NCI-H1092 treated with DMSO at 0.1 percent for 48 hours (cell line): ENCODE results near the gene PPFIA1.
"Not testable (repeated sequence)": the region's sequence is repeated elsewhere in the genome, so short reads cannot be mapped to it uniquely, and the experiment has no call there.

ENCODE experiments used
- DNase-seq: peaks from one replicate; lab custom pipeline; 2025; lab: John Stamatoyannopoulos, UW

The PPFIA1 gene

DNA sequence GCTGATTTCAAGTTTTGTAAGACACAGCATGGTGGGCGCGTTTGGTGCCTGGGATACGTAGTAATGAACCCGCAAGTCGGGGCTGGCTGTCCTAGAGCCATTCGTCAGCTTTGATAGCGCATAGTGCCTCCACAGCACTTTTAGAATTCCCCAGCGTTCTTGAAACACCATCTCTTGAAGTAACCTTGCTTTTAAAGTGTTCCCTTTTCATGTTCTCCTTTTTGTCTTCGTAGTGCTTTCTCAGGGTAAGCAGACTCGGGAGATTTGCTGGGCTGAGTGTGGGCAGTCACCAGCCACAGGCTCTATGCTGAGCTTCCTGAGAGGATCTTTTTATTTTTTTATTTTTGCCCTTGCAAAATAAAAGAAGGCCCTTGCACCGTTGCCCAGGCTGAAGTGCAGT is 88.3 kb downstream of the PPFIA1 start:
- no peak for DNase-seq

DNA sequence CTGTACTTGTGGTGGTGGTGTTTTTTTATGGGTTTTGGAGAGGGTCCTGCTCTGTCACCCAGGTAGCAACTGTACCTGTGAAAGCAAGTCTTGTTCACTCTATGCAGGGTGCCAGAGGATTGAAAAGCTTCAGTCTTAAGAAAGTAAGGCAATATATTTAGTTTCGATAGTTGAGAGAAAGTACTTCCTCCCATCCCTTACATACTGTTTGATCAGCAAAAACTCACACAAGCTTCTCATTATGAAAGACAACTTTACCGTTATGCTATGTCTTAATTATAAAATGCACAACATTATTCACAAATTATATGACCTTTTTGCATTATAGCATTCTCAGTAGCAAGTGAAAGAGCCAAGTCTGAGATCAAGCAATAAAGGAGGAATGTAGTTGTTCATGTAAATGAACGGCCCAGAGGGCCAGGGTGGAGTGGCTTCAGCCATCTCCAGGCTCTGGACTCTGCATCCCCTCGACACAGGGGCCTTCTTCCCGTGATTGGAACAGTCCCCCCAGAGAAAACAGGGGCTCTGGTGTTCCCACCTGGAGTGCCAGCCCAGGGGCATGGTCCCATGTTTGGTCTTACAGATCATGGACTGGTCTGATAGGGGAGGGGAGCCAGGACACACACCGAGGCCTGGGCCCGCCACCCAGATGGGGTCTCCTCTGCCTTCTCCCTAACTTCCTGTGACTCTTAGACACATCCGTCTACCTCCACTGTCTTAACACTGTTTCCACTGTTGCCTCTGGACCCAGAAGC is 89.1 kb downstream of the PPFIA1 start:
- DNase-seq, result no peak

DNA sequence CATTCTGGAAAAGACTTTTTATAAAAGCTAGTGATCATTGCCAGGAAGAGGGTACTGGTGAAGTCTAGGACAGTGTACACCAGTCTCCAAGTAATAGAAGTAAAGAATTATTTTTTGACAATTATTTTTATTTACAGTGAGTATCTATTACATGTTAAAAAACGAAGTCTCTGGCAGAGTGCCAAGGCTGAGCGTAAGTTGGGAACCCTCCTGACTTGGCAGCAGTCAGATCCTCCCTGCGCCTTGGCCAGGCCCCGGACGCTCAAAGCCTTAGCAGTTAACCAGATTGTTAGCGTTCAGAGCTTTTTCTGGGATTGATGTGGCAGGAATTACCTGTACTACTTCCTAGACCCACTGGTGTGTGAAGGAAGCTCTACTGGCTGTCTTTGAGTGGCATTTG is 89.7 kb downstream of the PPFIA1 start:
- DNase-seq, result no peak

DNA sequence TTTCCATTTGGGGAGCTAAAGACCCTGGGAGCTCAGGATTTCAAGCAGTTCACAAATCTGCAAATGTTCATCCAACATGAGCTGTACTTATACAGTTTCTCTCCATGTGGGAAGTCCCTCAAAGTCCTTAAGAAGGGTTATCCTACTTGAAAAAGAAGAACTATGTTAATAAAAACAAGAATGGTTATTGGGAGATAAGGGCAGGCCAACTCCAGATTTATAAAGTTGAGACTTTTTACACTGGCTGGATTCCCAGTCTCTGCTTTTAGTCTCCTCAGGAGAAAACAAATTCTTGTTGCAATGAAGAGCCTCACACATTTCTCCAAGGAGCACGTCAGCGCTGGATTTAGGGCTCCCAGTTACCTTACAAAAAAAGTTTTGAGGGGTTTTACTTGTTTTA is 93.7 kb downstream of the PPFIA1 start:
- no peak for DNase-seq

DNA sequence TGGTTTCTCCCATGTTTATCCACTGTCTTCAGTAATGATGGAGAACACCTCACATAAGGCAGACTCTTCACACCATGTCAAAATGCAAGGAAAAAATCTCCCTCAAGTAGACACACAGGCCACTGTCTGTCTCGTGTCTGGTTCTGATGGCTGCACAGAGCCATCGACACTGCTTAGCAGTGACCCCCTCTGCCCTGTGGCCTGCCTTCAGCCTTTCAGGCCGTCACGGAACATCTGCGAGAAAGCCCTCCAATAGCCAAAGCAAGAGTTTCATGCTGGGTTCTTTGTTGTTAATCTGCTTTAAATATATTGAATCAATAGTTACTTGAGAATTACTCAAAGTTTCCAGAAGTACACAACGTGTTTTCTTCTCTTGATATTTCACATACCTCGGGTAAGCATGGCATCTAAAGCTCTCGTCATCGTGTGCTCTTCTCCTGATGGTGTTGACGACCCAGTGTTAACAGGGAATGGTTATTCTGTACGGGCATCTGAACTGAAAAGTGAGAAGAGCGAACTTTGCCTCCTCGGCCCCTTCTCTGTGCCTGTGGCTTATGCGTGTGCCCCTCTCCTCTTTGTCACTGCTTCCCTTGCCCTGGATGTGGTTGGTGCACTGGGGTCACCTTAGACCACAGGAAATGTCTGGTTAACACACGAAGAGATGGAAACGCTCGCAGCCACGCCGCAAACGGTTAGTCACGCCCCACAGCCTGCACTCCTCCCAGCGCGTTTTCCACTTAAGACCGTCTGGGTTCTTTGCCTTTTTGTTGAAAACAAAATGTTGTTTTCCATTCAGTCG is 94.5 kb downstream of the PPFIA1 start:
- no peak for DNase-seq

DNA sequence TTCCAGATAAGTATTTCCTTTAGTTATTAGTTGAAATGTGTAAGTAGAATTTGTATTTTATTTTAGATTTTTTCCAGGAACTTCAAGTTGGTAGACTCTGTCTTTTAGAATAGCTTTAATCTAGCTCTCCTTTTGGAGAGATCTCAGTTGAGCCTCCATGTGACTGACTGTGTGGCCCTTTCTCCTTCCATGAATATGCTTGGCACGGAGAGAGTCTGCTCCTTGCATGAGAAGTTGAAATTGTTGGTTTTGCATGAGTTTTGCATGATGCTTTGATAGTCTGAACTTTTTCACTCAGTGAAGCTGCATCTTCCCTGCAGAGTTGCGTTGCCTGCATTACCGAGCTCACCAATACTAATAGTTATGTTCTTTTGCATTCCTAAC is 95.0 kb downstream of the PPFIA1 start:
- DNase-seq, result no peak

DNA sequence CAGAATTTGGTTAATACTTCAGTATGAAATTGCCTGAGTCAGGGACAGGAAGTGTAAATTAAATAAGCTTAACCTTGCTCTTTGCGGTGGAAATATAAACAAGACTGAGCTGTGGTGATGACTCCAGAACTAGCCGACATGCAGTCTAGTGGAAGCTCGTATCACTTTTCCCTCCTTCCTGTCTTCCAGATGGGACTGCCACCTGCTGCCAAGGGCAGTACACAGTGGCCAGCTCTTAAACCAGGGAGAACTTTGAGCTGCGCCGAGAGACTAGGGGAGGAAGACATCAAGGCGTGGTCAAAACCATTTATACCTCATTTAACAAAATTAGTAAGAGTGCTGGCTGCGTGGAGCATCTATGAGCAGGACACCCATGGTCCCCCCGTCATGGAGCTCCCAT is 96.6 kb downstream of the PPFIA1 start:
- no peak for DNase-seq

DNA sequence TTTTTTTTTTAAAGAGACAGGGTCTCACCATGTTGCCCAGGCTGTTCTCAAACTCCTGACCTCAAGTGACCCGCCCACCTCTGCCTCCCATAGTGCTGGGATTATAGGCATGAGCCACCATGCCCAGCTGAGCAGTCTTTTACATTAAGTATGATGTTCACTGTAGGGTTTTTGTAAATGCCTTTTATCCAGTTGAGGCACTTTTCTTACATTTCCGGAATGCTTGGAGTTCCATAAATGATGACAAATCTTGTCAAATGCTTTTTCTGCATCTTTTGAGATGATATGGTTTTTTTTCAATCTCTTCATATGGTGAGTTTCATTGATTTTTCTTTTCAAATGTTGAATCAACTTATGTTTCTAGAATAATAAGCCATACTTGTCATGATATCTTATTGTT is 98.5 kb downstream of the PPFIA1 start:
- no peak for DNase-seq

DNA sequence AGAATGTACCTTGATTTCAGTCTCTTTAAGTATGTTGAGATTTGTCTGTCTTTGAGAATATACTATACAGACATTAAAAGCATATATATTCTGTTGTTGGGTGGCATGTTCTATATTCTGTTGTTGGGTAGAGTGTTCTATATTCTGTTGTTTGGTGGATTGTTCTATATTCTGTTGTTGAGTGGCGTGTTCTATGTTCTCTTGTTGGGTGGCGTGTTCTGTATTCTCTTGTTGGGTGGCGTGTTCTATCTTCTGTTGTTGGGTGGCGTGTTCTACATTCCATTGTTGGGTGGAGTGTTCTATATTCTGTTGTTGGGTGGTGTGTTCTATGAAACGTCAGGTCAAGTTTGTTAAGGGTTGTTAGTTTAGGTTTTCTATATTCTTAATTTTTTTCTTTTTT is 100.8 kb downstream of the PPFIA1 start:
- no peak for DNase-seq

DNA sequence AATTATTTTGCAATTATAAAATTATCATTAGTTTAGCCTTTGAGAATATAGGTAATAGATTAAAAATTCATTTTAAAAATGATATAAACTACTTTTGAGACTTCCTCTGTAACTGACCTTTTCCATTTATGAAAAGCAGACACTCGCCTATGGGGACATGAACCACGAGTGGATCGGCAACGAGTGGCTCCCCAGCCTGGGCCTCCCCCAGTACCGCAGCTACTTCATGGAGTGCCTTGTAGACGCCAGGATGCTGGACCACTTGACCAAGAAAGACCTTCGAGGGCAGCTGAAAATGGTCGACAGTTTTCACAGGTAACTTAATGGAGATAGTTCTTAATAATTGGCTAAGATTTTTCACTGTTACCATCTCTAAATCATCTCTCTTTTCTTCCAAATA is 101.6 kb downstream of the PPFIA1 start:
- DNase-seq, result no peak

DNA sequence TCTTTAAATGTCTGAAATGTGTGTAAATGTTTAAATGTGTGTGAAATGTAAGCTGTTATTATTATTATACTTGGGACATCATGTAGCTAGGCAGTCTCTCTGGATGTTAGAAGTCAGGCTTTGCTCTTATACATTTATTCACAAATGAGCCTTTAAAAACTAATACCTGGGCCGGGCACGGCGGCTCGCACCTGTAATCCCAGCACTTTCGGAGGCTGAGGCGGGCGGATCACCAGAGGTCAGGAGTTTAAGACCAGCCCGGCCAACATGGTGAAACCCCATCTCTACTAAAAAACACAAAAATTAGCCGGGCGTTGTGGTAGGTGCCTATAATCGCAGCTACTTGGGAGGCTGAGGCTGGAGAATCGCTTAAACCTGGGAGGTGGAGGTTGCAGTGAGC is 106.1 kb downstream of the PPFIA1 start:
- DNase-seq, result no peak

DNA sequence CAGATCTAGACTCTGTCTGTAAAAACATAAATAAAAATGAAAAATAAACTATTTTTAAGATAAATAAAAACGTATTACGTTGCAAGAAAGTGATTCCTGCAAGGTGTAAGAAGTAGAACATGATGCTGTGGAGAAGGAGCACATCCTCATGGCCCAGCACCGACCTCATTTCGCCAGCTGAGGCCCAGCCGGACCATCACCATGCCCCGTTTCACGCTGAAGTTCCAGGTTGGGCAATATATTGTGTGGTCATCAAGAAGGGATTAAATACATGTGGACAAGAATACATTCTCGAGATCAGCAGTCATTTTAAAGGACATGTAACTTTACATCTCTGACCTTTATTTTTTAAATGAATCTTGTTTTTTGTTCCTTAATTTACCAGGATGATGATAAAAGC is 107.2 kb downstream of the PPFIA1 start:
- no peak for DNase-seq

DNA sequence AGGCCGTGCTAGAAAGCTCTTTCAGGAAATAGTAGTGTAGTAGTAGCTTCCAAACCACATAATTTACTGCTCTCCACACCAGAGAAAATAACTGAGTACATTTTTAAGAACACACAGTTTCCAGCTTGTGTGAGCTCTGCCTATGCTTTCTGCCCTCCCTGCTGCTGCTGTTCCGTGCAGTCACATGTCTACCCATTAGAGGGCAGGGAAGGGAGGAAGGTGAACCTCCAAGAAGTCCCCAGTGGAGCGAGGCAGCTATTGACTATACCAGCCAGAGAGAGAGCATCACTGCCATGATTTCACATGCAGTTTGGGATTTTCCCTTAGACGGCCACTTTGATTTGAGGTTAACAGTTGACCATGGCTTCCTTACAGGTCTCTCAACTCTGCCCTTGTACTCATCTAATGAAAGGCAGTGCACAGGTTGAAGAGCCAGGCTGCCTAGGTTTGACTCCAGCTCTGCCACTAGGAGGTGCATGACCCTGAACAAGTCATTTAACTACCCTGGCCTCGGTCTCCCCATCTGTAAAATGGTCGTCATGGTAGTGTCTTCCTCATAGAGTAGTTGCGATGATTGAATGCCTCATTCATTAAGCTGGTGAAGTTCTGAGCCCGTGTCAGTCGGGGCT is 108.1 kb downstream of the PPFIA1 start:
- DNase-seq, result no peak

DNA sequence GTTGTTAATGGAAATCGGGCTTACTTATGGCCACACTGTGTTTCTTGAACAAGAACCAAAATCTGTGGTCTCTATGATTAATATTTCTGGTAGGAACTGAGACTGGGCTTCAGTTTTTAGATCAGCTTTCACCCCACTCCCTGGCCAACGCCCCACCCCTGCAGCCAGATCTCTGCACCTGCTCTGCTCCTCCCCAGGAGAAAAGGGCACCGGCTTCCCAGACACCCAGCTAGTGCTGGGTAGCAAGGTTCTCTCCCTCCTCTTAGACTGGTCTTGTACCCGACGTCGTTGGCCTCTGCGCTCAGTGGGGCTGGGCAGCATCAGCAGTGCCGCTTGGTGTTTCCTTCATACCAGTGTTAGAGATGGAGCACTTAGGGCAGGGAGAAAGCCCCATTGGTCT is 110.9 kb downstream of the PPFIA1 start:
- no peak for DNase-seq

DNA sequence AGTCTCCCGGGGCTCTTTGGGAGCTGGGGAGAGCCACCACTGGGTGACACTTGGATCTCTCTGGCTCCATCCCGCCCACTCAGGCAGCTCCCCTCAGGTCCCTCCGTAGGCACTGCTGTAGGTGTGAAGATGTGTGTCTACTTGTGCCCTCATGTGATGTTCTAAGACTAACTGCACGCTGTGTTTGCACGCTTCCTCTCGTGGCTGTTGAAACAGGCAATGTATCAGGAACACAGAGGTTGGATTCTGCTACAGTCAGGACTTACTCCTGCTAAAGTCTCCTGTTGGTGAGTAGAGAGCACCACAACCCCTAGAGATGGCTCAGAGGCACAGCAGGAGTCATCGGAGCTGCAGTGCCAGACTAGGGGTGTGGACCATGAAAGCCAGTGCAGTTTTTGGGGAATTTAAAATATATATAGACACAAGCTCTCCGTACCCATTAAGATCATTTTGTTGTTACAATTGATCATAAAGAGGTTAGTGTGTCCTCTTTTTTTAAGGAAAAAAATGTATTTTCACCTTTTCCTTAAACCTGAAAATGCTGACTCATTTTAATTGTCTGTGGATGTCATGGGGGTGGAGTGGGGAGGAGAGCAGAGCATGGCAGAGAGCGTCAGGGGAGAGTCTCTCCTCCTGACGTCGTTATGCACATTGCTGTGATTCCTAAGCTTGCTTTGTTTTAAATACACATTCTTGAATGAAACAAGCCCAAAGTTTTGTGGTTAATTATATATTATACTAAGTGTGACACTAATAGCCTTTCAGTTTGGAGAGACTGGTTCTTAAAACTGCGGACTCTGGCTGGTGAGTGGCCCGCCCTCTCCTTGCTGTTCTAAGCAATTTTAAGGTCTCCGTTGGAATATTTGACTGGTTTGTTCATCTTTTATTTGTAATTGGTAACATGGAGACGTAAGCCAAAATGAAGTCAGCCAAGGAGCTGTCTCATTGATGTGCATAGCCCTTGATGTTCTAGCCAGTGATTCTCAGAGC is 111.7 kb downstream of the PPFIA1 start:
- no peak for DNase-seq

DNA sequence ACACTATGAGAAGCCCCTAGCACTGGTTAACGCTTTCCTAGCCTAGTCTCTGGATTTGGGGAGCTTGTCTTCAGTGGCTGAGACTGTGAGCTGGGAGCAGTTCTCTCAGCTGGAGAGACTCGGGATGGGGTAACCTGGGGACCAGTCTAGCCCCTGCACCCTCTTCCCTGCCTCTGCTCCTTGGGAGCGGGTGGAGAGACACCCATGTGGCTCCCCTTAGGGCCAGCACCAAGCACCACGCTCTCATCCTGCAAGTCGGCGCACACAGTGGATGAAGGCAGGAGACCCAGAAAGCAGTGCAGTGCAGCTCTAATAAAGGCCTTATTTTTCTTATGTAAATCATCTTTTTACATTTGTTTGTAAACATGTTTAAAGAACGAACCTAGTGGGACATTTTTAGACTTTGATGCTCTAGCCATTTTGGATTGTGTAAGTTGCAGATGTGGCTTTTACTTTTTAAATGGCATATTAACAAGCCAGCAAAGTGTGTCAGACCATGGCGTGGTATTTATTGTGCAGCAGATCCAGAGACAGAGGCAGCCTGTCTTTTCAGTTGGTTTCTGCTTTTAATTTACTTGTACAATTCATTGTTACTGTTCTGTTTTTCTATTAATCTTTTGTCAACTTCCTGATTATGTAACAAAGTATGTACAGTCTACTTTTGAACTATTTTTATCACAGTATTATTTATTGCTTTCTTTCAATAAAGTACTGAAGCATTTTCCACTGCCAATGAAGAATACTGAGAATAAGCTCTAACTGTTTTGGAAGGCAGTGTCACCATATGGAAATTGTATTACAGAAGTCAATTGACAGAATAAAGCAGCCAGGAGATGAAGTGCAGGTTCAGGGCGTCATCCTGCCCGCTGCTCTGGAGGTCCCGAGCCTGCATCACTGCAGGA is 113.4 kb downstream of the PPFIA1 start:
- no peak for DNase-seq

DNA sequence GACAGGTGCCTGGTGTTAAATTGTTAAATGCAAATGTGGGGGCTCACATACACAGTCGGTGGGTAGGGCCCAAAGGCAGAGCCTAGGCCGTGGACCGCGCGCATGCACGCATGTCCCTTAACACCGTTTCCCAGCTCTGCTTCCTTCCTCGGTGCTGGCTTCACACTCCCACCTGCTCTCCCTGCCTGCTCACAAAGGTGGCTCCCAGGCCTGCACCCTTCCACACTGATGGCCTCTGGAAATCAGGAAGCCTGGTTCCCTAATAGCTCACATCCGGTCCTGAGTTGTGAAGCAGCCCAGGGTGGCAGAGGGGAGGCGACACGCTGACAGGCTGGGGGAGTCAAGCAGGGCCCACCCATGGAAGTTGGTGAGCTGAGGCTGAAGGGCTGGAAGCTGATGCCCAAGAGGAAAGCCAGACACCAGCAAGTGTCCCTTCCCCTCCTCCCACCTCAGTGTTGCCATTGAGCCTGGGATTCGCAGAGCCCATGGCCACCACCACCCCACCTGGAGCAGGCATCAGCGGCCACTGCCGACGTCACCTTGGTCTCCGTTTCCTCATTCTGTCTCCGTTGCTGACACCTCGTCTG is 114.2 kb downstream of the PPFIA1 start:
- DNase-seq, result no peak

DNA sequence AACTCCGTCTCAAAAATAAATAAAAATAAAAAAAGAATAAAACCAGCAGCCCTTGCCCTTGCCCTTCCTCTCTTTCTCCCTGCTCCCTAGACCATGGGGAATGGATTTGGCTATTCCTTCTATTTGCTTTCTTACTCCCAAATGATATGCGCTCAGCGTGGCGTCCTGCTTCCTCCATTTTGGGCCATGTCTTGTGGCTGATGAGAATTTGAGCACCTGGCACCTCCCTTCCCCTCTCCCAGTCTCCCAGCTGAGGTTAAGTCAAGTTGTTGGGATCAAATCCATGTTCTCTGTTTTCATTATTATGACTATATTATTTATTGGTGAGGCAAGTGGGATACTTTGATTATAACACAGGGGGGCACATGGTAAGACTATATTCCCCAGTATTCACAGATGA is 117.1 kb downstream of the PPFIA1 start:
- DNase-seq, result no peak

DNA sequence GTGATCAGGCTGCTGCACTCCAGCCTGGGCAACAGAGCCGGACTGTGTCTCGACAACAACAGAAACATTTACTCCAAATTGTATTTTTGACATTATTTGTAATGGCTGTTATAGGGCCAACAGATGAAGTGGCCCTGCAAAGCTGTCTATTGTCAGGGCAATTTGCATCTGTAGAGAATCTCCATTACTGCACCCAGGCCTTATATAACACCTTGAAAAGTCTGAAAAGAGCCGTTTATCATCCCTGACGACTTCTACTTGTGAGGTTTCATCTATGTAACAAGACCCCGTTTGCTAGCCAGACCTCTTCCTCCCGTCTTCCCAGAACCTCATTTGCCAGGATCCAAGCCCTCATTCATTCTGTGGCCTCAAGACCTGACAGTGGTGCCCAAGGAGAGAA is 118.7 kb downstream of the PPFIA1 start:
- DNase-seq, result no peak

DNA sequence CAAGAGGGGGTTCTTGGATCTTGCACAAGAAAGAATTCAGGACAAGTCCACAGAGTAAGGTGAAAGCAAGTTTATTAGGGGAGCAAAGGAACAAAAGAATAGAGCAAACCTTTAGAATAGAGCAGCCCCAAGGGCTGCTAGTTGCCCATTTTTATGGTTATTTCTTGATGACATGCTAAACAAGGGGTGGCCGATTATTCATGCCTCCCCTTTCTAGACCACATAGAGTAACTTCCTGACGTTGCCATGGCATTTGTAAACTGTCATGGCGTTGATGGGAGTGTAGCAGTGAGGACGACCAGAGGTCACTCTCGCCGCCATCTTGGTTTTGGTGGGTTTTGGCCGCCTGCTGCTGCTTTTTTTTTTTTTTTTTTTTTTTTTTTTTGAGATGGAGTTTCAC is 120.4 kb downstream of the PPFIA1 start:
- DNase-seq, result not testable (repeated sequence)
